Stimulated activated CD4-positive, alpha-beta T cell treated with anti-CD3 and anti-CD28 coated beads, TNF-alpha, amount 100 ng/mL, for 4 hours (primary cell): ENCODE data around the gene OR2V2.
"Not testable (repeated sequence)": the region's sequence is repeated elsewhere in the genome, so short reads cannot be mapped to it uniquely, and the experiment has no call there.

ENCODE experiments used
- DNase-seq, 3 experiments: peaks; one replicate each; pipeline ENCODE4 v3.0.0-alpha.2; 2020; ENCODE audit warnings: low read depth in 3 of 3

Gene OR2V2

DNA sequence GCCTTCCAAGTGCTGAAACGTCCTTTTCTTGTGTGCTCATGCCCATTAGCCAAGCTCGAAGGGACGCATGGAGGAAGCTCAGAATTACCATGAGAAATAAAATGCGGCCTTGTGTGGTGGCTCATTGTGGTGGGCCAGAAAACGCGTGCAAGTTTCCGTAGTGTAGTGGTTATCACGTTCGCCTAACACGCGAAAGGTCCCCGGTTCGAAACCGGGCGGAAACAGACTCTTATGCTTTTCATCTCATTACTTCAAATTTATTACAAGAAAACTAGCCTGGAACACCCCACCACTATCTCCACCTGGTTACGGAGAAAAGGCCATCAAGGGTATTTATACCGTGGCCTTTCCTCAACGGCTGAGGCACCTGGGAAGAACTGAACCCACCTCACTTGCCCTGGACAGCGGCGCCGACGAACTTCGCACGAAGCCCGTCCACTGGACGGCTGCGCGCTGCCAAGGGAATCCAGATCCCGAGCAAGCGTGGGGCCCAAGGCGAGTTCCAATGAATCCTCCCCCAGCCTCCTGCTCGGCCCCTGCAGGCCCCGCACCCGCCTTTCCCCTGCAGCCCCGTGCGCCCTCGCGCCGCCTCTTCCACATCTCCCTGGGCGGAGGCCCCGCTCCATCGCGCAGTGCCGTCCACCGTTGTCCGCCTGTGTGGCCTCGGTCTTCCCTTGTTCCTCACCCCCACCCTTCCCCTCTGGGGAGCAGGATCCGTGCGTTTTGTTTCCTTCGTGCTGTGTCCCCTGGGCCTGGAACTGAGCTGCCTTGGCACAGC lies 22.3 kb downstream of the OR2V2 start:
- DNase-seq = peak in 2 of 3 experiments; percentile 56 to 77

DNA sequence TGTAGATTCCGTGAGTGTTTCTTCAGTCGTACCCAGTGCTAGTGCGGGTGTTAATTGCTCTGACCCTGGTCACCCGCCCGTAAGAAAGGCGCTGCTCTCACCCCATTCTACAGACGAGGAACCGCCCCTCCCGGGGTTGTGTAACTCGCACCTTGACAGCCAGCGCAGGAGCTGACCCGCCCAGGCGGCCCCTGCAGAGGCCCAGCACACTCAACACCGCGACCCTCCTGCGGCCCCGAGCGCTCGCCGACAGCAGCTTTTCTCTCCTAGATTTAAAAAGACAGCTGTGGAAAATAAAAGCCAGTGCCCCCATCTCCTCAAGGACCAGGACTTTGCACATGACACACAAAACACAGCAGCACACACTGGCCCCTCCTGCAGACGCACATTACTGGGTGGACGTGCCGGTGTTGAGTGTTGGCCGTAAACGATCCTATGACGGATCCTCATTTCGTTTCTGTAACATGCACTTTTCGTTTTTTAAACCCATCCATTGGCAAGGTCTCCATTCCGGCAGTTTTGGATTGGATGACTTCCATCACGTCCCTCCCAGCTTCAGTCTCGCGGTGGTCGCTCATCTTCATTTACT lies 22.9 kb downstream of the OR2V2 start:
- DNase-seq = no peak

DNA sequence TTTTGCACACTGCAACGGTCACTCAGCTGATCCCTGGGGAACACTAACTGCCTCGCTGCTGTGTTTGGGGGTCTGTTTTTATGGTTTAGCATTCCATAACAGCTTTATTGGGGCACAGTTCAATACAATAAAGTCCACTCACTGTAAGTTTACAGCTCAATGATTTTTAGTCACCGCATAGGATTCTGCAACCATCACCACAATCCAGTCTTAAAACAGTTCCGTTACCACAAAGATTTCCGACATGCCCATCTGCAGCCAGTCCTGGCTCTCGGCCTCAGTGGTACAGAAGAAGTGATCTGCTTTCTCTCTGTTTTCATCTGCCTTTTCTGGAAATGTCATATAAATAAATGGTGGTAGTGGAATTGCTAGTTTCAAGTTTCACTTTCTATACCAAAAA lies 23.6 kb downstream of the OR2V2 start:
- no peak for DNase-seq

GRCh38 chr5:181171782-181172181 lies 24.4 kb downstream of the OR2V2 start:
- no peak for DNase-seq

- no peak for DNase-seq
Measured at GRCh38 chr5:181173027-181173419, 25.6 kb downstream of the OR2V2 start.

DNA sequence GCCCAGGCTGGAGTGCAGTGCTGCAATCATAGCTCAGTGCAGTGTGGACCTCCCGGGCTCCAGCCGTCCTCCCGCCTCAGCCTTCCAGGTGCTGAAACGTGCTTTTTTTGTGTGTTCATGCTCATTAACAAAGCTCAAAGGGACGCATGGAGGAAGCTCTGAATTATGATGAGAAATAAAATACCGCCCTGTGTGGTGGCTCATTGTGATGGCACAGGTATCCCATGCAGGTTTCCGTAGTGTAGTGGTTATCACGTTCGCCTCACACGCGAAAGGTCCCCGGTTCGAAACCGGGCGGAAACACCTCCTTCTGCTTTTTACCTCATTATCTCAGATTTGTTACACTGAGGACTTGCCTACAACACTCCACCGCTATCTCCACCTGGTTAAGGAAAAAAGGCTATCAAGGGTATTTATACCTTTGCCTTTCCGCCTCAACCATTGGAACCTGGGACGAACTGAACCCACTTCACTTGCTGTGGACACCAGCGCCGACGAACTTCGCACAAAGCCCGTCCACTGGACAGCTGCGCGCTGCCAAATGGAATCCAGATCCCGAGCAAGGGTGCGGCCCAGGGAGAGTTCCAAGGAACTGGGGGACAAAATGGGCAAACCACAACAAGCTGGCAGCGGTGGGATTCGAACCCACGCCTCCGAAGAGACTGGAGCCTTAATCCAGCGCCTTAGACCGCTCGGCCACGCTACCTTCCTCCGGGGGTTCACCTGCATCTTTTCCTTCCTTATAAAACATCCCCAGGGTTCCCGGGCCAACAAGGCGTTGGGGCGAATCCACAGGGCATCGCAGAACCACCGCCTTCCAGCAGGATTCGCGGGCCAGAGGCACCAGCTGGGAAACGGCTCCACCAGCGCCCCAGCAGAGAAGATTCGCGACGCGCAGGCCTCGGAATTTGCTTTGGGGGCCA lies 26.3 kb downstream of the OR2V2 start:
- peak in 2 of 3 experiments; percentile 42 to 66 for DNase-seq

DNA sequence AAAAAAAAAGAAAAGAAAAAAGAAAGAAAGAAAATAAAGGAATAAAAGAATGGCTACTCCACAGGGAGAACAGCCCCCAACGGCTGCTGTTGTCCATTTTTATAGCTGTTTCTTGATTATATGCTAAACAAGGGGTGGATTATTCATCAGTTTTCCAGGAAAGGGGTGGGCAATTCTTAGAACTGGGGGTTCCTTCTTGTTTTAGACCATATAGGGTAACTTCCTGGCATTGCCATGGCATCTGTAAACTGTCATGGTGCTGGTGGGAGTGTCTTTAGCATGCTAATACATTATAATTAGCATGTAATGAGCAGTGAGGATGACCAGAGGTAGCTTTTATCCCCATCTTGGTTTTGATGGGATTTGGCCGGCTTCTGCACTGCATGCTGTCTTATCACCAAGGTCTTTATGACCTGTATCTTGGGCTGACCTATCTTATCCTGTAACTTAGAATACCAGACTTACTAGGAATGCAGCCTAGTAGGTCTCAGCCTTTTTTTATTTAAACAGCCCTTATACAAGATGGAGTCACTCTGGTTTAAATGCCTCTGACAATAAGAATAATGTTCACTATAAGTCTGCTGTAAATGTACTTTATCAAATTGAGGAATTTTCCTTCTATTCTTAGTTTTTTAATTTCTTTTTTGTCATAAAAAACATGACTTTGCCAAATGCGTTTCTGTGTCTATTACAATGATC lies 29.0 kb downstream of the OR2V2 start:
- no peak for DNase-seq

DNA sequence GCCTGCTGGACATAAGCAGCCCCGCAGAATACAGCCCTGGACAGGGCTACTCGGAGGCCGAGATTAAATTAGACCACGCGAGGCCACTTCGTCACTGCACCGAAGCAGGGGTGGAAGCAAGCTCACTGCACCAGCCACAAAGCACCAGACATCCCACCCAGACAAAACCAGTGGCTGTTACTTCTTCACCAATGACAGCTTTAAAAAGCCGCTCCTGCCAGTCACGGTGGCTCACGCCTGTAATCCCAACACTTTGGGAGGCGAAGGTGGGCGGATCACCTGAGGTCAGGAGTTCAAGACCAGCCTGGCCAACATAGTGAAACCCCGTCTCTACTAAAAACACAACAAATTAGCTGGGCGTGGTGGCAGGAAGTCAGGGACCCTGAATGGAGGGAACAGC lies 30.2 kb downstream of the OR2V2 start:
- not testable (repeated sequence) for DNase-seq

- no peak for DNase-seq
Measured at GRCh38 chr5:181181650-181182565, 34.5 kb downstream of the OR2V2 start.

DNA sequence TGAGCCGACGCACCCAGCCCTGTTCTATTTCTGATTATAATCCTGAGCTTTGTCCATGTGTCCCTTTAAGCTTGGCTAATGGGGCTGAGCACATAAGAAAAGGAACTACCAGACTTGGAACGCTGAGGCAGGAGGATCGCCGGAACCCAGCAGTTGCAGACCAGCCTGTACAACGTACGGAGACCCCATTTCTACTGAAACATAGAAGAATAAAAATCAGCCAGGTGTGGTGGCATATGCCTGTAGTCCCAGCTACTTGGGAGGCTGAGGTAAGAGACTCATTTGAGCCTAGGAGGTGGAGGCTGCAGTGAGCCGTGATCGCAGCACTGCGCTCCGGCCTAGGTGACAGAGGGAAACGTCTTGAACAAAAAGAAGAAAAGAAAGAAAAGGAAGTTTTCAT lies 35.3 kb downstream of the OR2V2 start:
- DNase-seq = no peak

GRCh38 chr5:181184845-181185216 lies 37.4 kb downstream of the OR2V2 start:
- no peak for DNase-seq

GRCh38 chr5:181185560-181185959 lies 38.2 kb downstream of the OR2V2 start:
- DNase-seq = no peak

GRCh38 chr5:181186022-181186421 lies 38.6 kb downstream of the OR2V2 start:
- DNase-seq = no peak

- DNase-seq = no peak
Measured at GRCh38 chr5:181186986-181187499, 39.7 kb downstream of the OR2V2 start.

- no peak for DNase-seq
Measured at GRCh38 chr5:181187500-181188213, 40.3 kb downstream of the OR2V2 start.

GRCh38 chr5:181188700-181189362 lies 41.4 kb downstream of the OR2V2 start:
- DNase-seq = peak; percentile 67 to 73 (median 67)

DNA sequence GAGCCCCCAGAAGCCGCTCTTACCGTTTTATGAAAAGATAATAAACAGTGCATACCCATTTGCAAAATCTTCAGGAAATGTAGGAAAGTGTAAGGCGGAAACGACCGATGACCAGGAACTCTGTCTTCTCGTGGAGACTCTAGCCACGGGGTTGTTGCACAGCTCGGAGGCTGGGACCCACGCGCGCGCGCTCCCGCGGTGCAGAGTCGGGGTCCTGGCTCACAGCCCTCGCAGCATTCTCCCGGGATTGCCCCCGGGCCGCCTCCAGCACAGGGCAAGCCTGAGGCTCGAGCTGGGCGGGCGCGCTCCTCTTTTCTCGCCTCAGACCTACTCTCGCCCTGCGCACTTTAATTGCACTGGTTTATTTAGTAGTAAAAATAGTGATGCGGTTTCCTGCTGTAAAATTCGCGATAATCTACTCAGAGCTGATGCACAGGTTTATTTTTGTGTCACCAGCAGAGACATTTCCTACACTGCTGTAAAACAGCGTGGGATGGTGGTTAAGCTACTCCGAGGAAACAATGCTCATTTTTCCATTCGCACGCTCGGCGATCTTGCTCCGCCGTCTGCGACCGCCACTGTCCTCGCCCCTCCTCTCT lies 42.1 kb downstream of the OR2V2 start:
- peak in 2 of 3 experiments; percentile 42 to 48 for DNase-seq

DNA sequence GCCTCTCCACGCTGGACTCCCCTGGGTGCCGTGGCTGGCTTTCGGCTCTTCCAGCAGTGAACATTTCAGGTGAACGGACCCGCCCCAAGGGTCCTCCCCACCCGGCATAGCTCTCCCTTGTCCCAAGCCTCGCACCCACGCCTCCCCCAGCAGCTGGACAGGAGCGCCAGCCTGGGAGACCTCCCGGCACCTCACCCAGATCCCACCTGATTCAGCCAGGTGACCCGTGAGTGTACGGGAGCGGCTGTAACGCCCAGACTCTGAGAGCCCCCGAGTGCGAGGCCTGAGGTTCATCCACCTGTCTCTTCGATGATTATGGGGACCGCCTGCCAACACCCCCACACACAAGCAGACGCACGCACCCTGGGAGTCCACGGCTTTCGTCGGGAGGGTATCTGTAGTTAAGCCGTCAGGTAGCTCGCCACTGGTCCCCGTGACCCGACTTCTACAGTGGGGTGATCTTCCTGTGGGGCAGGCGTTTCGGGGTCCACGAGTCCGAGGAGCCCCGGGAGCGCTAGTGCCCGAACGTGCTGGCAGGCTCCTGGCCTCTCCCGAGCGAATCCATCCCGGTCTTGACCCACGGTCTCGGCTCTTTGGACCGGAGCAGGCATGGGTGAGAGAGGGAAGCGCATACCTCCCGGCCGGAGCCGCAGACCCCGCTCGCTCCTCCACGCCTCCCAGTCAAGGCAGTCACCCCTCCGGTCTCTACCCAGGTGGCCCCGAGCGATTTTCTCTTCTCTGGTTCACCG lies 42.8 kb downstream of the OR2V2 start:
- no peak for DNase-seq
